Measurements from ENCODE around the gene GIGYF2. TPM values are rescaled to one million over a fixed set of nuclear protein-coding genes. Genes with fewer than 3 reads are reported as not detected.
"Not testable (repeated sequence)": the region's sequence is repeated elsewhere in the genome, so short reads cannot be mapped to it uniquely, and the experiment has no call there.

Gene GIGYF2
- total RNA-seq, 1 donor from 2014 or later: 46.7 TPM

GRCh38 chr2:232897598-232898408, 200.7 kb downstream of the GIGYF2 start:
- H3K36me3 ChIP-seq (ENCODE audit: control insufficient read depth, insufficient read depth, low read length): no peaks in the 10 kb centered on the region
- H3K27me3 ChIP-seq (ENCODE audit: control insufficient read depth, insufficient read depth, low read length): no peaks in the 10 kb centered on the region
- TF ChIP-seq, protein P1, sequence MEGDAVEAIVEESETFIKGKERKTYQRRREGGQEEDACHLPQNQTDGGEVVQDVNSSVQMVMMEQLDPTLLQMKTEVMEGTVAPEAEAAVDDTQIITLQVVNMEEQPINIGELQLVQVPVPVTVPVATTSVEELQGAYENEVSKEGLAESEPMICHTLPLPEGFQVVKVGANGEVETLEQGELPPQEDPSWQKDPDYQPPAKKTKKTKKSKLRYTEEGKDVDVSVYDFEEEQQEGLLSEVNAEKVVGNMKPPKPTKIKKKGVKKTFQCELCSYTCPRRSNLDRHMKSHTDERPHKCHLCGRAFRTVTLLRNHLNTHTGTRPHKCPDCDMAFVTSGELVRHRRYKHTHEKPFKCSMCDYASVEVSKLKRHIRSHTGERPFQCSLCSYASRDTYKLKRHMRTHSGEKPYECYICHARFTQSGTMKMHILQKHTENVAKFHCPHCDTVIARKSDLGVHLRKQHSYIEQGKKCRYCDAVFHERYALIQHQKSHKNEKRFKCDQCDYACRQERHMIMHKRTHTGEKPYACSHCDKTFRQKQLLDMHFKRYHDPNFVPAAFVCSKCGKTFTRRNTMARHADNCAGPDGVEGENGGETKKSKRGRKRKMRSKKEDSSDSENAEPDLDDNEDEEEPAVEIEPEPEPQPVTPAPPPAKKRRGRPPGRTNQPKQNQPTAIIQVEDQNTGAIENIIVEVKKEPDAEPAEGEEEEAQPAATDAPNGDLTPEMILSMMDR (IDR thresholded peaks at IDR 0.05; ENCODE audit: insufficient read depth, low read length, poor library complexity, severe bottlenecking): no peak
- no peak overlapping the region for H3K4me3 ChIP-seq (ENCODE audit: low read depth, low read length)
- DNase-seq (ENCODE audit: low read depth): no peak

DNA sequence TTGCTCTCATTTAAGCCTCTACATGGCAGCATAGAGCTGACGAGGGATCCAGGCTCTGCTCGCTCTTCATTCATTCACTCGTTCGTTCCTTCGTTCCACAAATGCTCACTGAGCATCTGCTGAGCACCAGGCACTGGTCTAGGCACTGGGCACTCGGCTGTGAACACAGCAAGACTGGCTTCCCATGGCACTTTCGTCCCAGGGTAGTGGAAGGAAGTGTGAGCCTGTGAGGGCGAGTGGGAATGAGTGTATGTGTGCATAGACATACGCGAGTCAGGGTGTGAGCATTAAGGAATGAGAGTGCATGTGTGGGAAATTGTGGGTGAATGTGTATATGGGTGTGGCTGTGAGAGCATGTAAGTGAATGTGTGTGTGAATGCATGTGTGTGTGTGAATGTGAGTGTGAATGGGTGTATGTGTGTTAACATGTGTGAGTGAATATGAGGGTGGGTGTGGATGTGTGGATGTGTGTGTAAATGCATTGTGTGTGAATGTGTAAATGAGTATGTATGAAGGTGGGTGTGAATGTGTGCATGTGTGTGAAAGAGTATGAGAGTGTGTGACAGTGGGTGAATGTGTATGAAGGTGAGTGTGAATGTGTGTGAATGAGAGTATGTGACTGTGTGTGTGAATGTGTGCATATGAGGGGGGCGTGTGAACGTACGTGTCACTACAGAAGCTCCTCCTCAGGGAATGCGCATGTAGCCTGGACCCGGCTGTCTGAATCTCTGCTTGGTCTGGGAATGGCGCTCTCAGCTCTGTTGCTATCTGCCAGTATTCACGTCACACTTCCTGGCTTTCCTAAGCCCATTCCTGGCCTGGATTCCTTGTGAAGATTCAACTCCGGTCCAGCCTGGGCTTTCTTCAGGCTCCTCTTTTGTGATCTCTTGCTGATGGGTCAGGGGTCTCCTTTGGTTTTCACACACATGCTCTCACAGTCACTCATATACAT, 201.7 kb downstream of the GIGYF2 start:
- TF ChIP-seq, protein P1 (IDR thresholded peaks at IDR 0.05; ENCODE audit: insufficient read depth, low read length, poor library complexity, severe bottlenecking): no peak
- Histone ChIP-seq H3K36me3 (ENCODE audit: control insufficient read depth, insufficient read depth, low read length) (no peaks in the 10 kb centered on the region), H3K4me3 (ENCODE audit: low read depth, low read length) (no peak overlapping the region), H3K27me3 (ENCODE audit: control insufficient read depth, insufficient read depth, low read length) (no peaks in the 10 kb centered on the region)
- DNase-seq (ENCODE audit: low read depth): no peak

DNA sequence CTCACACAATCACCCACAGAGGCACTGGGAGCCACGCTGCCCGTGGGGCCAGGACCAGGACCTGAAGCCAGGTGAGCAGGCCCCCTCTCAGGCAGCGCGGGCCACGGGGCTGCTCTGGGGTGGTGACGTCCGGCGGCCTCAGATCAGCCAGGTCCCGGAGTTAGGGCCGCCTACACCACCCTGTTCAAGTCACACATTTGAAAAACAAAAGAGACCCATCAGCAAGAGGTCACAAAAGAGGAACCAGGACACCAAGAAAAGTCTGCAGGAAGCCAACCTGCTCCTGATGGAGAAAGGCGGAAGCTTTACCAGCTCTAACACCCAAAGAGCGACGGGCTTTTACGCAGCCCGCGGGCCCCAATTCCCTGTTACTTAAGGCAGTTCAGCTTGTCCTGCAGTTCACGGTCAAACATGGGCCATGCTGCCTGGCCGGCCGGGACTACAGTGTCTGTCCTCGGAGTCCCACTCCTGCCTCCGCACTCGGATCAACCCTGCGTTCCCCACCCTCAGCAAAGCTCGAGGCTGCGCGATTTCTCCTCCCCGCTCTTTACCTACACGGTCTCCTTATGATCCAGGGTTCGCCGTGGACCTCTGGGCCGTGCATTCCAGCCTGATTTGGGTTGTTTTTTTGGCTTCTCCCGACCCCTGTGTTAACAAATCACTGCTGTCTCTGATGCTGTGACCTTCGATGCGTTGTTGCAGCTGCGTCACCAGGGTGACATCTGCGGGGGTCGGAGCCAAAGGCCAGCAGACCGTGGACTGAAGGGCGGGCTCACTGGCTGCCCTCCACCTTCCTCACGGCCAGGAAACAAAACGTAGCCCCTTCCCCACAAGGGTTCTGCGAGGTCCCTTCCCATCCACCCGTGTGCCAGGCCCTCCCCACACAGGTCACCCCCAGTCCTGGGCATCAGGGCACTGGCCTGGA, 203.9 kb downstream of the GIGYF2 start:
- H3K27me3 ChIP-seq (ENCODE audit: control insufficient read depth, insufficient read depth, low read length): no peaks in the 10 kb centered on the region
- H3K36me3 ChIP-seq (ENCODE audit: control insufficient read depth, insufficient read depth, low read length): no peaks in the 10 kb centered on the region
- no peak overlapping the region for H3K4me3 ChIP-seq (ENCODE audit: low read depth, low read length)
- TF ChIP-seq, protein P1 (IDR thresholded peaks at IDR 0.05; ENCODE audit: insufficient read depth, low read length, poor library complexity, severe bottlenecking): no peak
- no peak for DNase-seq (ENCODE audit: low read depth)

GRCh38 chr2:232901736-232902578, 204.8 kb downstream of the GIGYF2 start:
- peak; percentile 81 for DNase-seq (ENCODE audit: low read depth)
- Histone ChIP-seq H3K27me3 (ENCODE audit: control insufficient read depth, insufficient read depth, low read length) (no peaks in the 10 kb centered on the region), H3K4me3 (ENCODE audit: low read depth, low read length) (no peak overlapping the region), H3K36me3 (ENCODE audit: control insufficient read depth, insufficient read depth, low read length) (no peaks in the 10 kb centered on the region)
- TF ChIP-seq, protein P1 (IDR thresholded peaks at IDR 0.05; ENCODE audit: insufficient read depth, low read length, poor library complexity, severe bottlenecking): no peak

- H3K36me3 ChIP-seq (ENCODE audit: control insufficient read depth, insufficient read depth, low read length): no peaks in the 10 kb centered on the region
- no peak for DNase-seq (ENCODE audit: low read depth)
- TF ChIP-seq, protein P1 (IDR thresholded peaks at IDR 0.05; ENCODE audit: insufficient read depth, low read length, poor library complexity, severe bottlenecking): no peak
- no peaks in the 10 kb centered on the region for H3K27me3 ChIP-seq (ENCODE audit: control insufficient read depth, insufficient read depth, low read length)
- H3K4me3 ChIP-seq (ENCODE audit: low read depth, low read length): no peak overlapping the region
These were observed 206.9 kb downstream of the GIGYF2 start for GRCh38 chr2:232903989-232904388.

- DNase-seq (ENCODE audit: low read depth); H3K27me3 ChIP-seq (ENCODE audit: control insufficient read depth, insufficient read depth, low read length); H3K36me3 ChIP-seq (ENCODE audit: control insufficient read depth, insufficient read depth, low read length); H3K4me3 ChIP-seq (ENCODE audit: low read depth, low read length): not testable (repeated sequence)
These were observed 210.0 kb downstream of the GIGYF2 start for GRCh38 chr2:232906867-232907717.

DNA sequence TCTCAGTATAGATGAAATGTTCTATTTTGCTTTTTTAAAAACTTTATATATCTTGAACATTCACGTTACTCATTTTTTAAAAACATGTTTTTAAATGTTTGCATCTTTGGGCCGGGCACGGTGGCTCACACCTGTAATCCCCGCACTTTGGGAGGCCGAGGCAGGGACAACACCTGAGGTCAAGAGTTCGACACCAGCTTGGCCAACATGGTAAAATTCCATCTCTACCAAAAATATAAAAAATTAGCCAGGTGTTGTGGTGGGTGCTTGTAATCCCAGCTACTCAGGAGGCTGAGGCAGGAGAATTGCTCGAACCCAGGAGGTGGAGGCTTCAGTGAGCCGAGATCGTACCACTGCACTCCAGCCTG, 210.6 kb downstream of the GIGYF2 start:
- not testable (repeated sequence) for H3K27me3 ChIP-seq (ENCODE audit: control insufficient read depth, insufficient read depth, low read length); H3K36me3 ChIP-seq (ENCODE audit: control insufficient read depth, insufficient read depth, low read length); H3K4me3 ChIP-seq (ENCODE audit: low read depth, low read length); DNase-seq (ENCODE audit: low read depth)
